Activated CD8-positive, alpha-beta memory T cell treated with anti-CD3 and anti-CD28 coated beads, Interleukin-2, amount 50 U/mL, for 24 hours (primary cell): ENCODE measurements around the gene CYTH4.
"Not testable (repeated sequence)": the region's sequence is repeated elsewhere in the genome, so short reads cannot be mapped to it uniquely, and the experiment has no call there.

Experiments
- DNase-seq: peaks from one replicate; pipeline ENCODE4 v3.0.0-alpha.2; 2020; ENCODE audit errors: extremely low read depth

Gene CYTH4, protein sequence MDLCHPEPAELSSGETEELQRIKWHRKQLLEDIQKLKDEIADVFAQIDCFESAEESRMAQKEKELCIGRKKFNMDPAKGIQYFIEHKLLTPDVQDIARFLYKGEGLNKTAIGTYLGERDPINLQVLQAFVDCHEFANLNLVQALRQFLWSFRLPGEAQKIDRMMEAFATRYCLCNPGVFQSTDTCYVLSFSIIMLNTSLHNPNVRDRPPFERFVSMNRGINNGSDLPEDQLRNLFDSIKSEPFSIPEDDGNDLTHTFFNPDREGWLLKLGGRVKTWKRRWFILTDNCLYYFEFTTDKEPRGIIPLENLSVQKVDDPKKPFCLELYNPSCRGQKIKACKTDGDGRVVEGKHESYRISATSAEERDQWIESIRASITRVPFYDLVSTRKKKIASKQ

DNA sequence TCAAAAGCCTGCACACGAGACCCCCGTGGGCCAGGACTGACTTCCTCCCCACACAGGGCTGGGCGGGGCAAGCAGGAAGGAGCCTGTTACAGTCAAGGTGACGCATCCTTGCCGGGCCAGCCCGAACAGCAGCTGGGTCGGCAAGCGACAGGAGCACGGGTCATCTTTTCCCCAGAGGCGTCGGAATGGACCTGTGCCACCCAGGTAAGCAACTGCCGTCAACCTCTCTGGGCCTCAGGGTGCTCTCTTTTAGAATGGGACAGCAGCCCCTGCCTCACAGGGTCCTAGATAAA is at the start of gene CYTH4:
TSS of gene CYTH4 (plus strand) at position 124 of the 293 bp plus-strand sequence. CDS start at position 186, 62 bp downstream.
- DNase-seq, result peak; percentile 49

DNA sequence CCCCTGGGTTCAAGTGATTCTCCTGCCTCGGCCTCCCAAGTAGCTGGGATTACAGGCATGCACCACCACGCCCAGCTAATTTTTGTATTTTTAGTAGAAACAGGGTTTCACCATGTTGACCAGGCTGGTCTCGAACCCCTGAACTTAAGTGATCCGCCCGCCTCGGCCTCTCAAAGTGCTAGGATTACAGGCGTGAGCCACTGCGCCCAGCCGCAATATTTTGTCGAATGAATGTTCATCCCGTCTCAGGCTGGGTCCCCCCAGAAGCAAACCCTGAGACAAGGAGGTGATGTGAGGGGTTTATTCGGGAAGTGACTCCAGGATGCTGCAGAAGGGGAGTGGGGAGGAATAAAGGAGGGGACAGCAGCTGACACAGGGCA is 48.9 kb upstream of the CYTH4 start:
- DNase-seq, result not testable (repeated sequence)

DNA sequence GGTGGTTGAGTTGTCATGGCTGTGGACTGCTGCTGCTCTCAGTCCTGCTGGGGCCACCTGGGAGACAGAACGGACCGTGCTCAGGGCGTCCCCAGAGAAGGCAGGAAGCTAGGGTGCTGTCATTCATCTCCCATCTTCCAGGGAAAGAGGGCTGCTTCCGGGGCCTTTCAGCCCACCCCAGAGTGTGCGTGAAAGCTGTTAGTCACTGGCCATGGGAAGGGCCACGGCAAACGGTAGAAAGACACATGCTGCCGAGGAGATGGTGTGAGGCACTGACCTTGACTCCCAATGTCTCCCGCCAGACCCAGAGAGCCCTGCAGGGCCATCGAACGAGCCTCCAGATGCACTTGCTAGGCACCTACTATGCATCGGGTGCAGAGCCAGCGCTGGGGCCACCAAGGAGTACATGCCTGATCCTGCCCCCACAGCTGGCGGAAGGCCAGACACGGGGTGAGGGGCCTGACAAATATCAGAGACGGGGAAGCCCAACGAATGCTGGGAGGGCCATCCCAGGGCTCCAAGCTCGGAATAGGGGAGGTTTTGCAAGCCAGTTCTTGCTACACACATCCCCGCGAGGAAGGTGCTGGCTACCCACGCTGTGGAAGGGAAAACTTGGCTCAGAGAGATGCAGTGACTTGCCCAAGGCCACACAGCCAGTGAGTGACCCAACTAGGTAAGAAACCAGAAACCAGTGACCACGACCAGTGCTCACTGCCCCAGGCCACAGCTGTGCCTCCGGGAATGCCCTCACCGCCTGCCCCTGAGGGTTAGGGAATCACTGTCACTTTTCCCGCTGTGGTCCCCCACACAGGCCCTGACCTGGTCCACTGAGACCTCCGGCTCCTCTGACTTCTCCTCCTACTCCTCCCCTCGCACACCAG is 48.3 kb upstream of the CYTH4 start:
- no peak for DNase-seq

DNA sequence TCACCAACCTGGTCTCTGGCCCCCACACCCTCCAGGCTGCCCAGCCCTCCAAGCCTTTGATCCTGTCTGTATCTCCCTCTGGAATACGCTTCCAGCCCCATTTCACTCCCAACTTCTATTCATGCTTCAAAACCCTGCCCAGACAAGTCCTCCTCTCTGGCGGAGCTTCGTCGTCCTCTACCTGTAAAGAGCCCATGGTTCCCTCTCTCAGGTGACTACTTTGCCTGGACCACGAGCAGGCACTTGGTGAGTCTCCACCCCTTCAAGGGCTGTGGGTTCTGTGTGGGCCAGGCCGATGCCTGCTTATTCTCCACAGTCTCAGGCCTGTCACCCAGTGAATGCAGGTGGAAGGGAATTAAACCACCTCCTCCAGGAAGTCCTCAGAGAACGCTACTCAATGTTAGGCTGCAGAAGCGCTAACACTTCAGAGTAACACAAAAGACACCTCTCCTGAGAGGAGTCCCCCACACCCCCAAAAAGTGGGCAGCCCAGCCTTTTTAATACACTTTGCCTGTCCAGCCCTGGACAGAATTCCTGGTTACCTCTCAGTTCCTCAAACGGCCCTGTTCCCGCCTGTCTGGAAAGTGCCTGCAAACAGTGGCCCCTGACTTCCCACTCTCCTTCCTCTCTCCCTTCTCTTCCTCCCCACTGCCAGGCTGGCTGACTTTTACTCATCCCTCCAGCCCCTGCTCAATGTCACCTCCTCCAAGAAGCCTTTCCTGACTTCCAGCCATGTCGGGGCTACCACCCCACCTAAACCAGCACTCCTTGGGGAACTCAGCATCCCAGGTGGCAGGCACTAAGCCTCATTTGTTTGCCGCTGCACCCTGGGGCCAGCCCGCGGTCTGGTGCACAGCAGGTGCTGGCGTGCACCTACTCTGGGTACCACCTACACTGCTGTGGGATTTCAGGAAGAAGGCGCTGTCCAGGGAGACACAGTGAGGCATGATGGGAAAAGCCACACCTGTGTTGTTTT is 47.3 kb upstream of the CYTH4 start:
- no peak for DNase-seq

DNA sequence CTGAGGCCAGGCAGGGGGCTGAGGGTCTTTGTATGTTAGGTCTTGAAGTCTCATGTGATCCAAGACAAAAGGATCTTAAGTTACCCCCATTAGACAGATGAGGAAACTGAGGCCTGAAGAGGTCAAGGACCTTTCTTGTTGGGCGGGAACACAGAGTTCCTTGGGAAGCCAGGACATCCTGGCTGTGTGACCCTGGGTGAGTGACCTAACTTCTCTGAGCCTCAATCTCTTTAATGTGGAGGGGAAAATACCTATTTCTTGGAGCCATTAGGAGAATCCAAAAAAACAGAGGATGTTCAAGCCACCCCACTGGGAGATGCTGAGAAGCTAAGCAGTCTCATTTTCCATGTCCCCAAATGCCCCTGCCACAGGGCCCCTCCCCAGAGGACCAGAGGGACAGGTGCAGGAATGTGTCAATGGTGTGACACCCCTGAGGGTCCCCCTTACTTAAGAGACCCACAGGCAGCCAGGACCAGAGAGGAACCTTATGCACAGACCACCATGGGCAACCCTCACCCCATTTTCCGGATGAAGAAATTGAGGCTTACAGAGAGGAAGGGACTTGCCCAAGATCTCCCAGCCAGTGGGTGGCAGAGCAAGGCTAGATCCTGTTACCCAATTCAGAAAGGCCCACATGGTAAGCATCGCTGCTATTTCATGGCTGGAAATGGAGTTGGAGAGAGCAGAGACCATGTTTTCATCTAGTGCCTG is 46.3 kb upstream of the CYTH4 start:
- no peak for DNase-seq

DNA sequence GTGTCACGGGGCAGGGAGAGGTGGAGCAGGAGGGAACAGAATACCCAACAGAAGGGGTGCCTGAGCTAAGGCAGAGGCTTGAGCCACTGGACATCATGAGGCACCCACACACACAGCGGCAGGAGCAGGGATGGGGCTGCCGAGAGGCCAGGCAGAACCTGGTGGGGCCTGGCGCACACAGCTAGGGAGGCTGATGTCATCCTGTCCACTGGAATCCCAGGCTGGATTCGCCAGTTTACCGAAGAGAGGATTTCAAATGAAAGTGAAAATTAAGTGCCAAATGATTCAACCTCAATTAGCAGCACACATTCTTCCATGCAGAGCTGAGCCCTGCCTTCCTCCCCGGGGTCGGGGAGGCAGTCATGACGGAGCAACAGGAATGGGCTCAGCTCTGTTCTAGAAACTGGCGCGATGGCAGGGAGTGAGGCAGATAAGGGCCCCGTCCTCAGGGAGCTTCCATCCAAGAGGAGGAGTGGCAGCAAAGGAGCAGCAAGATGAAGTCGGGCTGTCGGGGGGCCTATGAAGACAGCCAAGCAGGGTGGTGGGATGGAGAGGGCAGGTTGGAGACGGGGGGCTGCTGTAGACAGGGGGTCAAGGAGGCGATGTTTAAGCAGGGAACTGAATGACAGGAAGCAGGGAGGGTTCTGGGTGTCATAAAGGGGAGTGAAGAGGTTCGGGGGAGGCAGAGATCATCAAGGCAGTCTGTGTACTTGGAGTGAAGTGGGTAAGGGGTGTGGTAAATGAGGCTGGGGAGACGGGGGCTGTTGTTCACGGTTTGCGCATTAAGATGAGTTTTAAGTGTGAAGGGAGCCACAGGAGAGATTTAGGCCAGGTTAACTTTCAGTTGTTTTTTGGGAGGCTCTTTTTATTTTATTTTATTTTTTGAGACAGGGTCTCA is 44.7 kb upstream of the CYTH4 start:
- DNase-seq, result no peak

DNA sequence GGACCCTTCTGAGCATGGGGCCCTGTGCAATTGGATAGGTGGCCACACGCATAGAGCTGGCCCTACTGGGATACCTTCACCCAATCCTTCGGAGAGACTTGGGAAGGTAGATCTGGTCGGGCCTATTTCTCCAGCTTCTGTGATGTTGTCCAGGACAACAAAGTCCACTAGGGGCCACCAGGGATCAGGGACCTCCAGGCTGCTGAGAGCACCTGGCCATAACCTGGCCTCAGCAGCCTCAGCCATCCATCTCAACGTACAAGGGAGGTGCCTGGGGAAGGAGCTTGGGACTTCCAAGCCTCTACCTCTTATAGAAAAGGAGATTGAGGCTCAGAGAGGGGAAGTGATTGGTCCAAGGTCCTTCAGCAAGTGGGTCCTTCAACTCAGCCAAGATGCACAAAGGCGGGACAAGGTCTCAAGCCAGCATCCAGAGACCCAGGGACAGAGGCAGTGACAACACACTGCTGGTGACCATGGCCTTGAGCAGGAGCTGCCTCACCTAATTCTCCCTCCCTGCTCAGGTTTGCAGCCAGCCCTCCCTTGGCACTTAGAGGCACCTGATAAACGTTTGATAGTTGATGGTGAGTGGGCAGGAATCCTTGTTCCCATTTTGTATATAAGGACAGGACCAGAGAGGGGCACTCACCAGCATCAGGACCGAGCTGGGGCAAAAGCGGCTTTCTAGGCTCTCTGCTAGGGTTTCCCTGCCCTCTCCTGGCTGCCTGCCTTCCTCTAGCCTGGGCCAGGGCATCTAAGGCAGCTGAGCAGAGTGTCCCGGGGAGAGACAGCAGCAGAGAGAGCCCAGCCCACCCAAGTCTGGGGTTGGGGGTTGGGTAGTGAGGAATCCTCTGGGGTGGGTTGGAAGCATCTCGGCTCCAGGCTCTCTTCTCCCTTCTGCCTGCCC is 42.7 kb upstream of the CYTH4 start:
- no peak for DNase-seq

DNA sequence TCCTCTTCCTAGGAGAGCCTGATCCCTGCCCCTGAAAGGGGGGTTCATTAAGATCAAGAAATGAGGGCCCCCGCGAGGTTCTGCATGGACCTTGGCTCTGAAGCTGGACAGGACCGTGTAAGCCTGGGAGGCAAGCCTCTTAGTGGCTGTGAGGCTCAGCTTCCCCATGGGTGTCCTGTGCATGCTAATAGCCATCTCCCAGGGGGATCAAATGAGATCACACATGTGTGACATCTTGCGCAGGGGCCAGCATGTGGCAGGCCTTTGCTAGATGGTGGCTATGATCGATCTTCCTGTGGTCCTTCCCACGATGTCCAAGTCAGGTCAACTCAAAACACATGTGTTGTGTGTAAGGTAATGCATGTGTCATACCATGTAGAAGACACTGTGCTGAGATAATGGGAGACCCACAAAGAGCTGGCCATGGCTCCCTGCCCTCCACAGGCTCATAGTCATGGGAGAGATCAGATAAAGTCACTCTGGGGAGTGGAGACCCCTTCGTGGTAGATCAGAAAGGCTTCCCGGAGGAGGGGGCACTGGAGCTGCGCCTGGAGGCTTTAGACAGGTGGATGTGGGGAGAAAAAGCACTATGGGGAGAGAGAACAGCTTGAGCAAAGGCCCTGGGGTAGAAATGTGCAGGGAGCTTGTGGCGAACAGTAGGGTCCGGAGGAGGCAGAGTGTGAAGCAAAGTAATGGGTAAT is 41.9 kb upstream of the CYTH4 start:
- no peak for DNase-seq

DNA sequence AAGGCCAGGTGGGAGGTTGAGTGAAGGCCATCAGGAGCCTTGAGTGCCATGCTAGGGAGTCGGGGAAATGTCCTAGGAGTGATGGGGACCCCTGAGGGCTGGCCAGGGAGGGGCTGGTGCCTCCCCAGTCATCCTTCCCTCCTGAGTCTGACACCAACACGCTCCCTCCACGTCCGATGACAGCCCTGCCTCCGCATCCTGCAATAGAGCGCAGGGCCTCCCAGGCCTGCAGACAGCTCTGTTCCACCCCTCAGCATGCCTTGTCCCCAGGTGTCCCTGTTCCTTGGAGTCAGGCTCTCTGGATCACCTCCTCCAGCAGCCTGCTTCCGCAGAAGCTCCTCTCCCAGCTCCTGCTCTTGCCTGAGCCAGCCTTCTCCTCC is 41.4 kb upstream of the CYTH4 start:
- no peak for DNase-seq

DNA sequence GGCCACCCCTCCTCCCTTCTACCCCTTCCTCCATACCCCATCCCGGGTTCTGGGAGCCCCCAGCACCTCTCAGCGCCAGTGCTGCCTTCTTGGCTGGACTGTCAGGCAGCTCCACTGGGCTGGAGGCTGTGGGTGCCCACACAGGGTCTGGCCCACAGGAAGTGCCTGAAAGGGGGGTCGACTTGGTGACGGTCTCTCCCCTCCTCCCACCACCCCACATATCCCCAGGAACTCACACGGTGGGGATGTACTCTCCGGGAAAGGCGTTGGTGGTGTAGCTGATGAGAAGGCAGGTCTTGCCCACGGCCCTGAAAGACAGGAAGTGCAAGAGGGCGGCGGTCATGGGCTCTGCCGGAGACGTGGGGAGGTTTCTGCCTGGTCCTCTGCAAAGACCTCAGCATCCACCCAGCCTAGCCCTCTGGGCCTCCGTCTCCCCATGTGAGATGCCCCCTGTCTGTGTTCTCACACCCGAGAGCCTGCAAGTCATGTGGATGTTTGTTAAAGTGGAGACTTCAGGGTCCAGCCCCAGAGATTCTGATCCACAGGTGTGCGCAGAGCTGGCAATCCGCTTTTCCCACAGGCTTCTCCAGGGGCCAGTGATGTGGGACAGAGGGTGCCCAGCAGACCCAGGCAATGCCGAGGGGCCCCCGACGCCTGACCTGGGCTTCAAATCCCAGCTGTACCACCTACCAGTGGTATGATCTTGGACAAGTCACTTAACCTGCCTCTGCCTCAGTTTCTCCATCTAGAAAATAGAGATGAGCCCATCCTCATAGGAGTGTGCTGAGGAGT is 40.8 kb upstream of the CYTH4 start:
- DNase-seq, result no peak

DNA sequence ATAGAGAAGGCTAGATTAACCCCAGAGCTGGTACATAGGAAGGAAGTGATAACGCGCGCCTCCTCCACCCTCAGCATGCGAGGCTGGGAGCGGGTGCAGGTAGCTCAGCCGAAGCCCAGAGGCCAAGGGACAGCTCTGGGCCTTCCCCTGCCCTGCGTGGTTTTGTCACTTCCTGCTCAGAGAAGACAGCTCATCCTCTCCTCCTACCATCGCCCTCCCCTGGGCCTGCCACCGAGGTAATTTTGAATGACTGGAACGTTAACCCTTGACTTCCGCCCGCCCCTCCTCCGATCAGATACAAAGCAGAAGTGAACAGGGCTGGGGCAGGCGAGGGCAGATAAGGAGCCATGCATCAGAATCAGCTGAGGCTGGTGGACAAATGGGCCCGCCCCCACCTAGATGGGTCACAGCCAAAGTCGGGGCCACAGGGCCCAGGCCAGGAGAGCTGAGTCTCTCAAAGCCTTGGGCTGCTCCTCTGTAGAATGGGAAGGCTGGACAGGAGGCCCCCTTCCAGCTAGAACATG is 39.9 kb upstream of the CYTH4 start:
- DNase-seq, result peak; percentile 84

DNA sequence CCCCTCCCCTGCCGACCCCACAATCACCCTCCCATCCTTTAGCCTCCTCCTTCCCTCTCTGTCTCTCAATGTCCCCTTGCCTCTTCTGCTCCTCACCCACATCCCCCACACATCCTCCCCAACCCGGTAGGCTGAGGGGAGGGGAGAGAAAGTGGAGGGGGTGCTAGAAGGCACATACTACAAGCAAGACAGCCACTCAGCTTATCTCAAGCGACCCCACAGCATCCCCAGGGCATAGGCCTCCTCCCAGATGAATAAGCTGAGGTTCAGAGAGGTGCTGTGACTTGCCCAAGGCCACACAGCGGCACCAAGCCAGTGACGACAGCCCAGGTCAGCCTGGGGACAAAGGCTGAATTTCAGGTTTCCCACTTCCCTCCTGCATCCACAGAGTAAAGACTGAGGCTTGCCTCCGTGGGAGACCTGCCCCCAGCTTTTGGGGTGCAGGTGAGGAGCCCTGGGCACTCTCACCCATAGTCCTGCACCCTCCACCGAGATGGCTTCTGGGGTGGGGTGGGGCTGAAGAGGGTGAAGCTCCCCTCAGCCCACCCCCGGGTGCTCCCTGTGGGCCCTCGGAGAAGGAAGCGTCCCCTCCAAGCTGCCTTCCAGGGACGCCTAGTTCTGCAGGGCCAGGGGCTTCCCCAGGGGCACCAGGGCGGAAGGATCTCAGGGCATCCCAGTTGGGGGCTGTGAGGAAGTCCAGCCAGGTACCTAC is 38.8 kb upstream of the CYTH4 start:
- no peak for DNase-seq

DNA sequence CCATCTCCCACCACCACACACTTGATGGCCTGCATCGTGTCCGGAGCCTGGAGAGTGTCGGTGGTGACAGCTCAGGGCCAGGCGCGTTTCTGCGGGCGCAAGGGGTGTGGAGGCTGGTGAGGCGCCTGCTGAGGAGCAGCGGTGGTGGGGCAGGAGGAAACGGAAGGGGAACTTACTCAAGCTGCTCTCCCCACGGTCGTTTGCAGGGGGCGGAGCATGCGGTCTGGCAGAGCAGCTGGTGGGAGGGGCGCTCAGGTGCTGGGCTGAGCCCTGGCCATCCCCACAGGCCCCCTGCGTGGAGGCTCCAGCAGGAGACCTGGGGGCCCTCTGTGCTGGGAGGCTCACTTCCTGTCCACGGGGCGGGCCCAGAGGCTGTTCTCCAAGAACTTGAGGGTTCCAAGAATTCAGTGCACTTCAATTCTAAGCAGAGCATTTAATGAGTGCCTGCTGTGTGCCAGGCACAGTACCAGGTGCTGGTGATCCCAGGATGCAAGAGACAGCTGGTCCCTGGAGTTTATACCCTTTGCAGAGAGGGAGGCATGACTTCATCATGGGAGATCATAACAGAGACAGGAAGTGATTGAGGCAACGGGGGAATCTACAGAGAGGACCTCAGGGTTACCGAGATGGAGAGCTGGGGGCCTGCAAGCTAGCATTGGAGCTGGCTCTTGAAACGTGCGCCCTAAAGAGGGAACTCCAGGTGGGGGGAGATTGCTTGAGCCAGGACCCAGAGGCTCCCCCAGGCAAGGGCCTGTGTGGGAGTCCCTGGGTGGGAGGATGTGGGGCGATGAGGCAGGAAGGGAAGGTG is 38.0 kb upstream of the CYTH4 start, which contains the start of gene RAC2:
TSS of gene RAC2 (minus strand) at position 156 of the 808 bp plus-strand sequence. CDS start at position 35, 121 bp downstream.
- peak; percentile 73 for DNase-seq

DNA sequence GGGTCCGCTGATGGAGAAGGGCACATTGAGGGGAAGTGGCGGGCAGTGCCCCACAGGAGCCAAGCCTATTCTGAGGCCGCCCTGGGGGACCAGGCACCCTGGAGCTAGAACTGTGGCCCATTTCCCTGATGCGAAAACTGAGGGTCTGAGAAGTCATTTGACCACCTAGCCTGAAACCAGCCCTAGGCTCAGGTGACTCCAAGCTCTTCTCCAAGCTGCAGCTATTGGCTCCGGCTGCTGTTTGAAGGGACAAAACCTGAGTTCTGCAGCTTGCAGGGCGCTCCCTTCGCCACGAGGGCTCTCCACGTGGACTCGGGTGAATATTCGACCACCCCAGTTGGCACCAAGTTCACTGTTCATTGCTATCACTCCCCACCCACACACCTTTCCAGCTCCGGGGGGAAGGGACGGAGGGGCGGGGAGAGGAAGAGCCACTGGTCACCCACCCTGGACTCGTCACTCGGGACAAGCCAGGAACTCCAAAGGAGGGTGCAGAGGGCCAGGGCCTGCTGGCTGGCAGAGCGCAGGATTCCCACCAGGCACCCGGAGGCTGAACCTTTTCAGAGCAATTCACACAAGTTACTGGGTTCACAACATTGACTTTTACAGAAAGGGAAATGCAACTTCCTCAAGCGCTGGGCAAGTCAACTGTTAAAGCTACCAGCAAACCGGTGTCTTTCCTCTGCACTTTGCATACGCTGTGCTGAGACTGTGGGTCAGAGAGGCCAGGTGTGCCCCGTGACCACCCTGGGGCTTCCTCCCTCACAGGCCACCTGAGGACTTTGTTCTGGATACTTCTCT is 37.2 kb upstream of the CYTH4 start:
- DNase-seq, result no peak

DNA sequence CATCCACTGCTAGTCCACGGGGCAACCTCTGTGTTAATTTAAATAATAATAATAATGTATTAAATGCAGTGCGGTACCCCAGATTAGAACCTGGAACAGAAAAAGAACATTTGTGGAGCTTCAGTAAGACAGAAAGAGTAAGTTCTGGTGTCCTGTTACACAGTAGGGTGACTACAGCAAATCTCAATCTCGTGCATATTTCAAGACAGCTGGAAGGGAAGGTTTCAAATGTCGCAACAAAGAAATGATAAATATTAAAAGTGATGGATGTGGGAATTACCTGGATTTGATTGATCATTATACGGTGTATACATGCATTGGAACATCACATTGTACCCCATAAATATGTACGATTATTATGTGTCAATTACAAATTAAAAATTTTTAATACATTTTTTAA is 36.6 kb upstream of the CYTH4 start:
- DNase-seq, result no peak
